HuH-7.5 (cell line): ENCODE data around the gene ALDOB.
A peak's percentile ranks its signal among the peaks of the same experiment; 100 is the strongest.
"Not testable (repeated sequence)": the region's sequence is repeated elsewhere in the genome, so short reads cannot be mapped to it uniquely, and the experiment has no call there.

Experiments
- DNase-seq: peaks from one replicate; pipeline ENCODE4 v3.0.0; 2011; ENCODE audit warnings: low spot score

Gene ALDOB

DNA sequence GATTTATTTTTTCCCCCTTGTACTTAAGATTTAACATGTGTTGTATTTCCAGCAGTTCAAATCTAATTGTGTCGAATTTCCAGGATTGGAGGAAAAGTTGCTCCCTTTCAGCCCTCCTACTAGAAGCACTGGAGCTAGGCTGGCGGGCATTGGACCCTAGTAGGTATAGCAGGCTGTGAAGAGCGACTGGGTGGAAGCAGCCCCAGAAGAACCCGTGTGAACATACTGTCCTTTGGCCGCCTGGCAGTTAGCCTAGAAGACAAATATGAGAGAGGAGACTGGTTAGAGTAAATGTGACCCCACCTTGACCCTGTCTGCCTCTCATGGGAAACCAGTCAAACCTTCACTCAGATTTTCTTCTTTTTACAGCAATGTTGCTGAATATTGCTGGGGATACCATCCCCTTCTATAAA lies 13.9 kb downstream of the ALDOB start:
- DNase-seq, result no peak

DNA sequence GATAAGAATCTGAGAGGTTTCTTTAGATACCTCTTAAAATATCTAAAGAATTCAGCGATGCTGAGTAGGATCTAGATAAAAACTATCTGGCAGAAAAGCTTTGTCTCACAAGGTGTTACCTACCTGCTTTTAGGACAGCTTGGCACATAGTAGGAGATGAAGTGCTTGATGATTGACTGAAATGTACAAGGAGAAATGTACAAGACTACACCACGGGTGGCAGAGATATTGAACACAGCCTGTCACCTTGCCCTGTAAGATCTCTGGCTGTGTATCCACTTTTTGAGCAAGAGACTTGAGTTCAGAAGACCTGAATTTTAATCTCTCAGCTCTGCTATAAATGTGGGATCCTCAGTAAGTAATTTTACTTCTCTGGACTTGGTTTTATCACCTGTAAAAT lies 15.7 kb downstream of the ALDOB start:
- no peak for DNase-seq

DNA sequence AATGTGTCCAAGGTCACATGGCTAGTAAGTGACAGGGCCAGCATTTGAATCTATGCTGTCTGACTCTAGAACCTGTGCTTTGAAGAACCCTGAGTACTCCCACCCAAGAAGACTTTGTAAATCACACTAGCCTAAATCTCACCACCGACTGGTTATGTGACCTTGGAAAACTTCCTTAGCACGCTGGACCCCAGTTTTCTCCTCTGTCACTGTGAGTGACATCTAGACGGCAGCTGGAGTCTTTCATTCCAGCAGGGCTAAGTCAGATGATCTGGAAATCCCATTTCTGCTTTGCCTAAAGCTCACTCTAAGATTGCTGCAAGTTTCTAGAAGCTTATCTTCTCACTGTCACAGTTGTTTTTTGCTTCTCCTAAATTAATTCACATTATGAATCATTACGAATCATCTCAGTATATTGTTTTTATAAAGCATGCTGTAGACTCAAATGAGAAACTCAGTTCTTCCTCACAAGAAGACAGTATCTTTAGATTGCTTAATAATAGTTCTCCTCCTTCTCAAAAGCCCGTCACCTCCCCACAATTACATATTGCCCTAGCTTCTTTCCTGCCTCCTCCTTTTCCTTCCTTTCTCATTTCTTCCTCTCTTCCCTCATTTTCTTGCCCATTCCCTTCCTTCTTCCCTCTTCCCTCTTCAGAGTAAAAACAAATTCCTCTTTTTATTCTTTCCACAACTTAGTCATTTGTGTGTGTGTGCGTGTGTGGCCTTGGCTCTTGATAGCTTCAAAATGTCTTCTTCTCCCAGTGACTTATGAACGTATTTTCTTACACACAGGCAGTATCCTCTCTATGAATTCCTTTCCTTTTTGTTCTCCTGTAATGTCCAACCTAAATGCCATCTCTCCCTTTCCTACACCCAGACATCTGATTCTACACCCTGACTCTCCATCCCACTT lies 16.8 kb downstream of the ALDOB start:
- DNase-seq, result no peak

- no peak for DNase-seq
Measured at GRCh38 chr9:101417977-101418376, 17.6 kb downstream of the ALDOB start.

- no peak for DNase-seq
Measured at GRCh38 chr9:101417389-101417788, 18.2 kb downstream of the ALDOB start.

GRCh38 chr9:101415578-101415977 lies 20.0 kb downstream of the ALDOB start:
- no peak for DNase-seq

GRCh38 chr9:101414839-101415238 lies 20.7 kb downstream of the ALDOB start:
- no peak for DNase-seq

DNA sequence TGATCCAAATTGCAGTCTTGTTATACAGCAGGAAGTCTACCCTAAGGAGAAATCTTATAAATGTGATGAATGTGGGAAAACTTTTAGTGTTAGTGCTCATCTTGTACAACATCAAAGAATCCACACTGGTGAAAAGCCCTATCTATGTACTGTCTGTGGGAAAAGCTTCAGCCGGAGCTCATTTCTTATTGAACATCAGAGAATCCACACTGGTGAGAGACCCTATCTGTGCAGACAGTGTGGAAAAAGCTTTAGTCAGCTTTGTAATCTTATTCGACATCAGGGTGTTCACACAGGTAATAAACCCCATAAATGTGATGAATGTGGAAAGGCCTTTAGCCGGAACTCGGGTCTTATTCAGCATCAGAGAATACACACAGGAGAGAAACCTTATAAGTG lies 26.5 kb downstream of the ALDOB start:
- DNase-seq, result no peak

- no peak for DNase-seq
Measured at GRCh38 chr9:101408374-101409078, 27.0 kb downstream of the ALDOB start.

DNA sequence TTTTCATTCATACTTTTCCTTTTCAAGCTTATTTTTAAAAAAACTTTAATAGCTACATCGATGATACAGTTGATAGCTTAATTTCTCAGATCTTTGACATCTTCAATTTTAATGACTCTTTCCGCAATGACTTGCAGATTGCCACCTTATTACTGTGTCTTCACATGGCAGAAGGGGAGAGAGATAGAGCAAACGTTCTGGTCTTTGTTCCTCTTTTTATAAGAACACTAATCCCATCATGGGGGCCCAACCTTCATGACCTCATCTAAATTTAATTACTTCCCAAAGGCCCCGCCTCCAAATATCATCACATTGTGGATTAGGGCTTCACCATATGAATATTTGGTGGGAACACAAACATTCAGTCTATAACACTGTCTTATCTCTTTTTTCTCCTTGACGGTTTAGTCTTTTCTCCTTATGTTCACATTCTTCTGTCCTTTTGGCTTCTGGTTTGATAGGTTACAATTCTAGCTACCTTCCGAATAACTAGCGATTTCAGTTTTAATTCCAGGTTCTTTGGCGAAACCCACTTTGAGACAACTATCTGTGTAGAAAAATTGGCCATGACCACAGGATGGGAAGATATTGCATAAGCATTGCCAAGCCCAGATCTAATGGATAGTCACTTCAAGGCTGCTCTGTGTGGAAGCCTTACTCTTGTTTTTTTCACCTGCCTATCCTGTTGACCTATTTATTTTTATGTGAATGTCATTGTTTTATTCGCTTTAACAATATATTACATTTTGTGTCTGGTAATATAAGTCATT lies 31.9 kb downstream of the ALDOB start:
- DNase-seq, result no peak

DNA sequence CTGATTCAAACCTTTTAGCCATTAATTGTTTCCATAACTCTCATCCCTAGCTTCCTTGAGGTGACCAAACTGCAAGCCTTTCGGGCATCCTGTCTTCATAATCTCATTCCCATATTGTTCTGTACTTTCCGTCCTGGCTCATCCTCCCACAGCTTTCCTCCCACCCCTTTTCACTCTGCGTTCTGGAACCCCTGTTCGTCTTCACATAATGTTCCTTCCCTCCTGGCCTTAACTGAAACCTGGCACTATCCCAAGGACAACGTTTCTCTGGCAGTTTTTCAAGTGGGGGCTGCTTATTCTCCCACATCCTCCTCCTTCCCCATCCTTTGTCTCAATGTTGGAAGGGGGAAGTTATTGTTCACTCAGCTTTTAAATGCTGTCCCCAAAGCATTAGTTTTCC lies 35.5 kb downstream of the ALDOB start:
- no peak for DNase-seq

DNA sequence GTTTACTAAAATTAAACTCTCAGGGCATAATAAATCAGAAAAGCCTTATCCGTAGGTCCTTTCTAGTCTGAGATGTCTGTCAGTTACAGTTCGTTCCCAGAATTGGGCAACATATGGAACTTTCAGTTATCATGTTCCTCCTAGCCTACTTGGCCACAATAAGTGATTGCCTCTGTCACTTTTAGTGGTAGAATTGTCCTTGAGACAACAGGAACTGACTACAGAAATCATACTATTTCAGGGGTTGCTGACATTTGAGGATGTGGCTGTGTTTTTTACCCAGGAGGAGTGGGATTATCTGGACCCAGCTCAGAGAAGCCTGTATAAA lies 36.0 kb downstream of the ALDOB start:
- DNase-seq, result no peak

DNA sequence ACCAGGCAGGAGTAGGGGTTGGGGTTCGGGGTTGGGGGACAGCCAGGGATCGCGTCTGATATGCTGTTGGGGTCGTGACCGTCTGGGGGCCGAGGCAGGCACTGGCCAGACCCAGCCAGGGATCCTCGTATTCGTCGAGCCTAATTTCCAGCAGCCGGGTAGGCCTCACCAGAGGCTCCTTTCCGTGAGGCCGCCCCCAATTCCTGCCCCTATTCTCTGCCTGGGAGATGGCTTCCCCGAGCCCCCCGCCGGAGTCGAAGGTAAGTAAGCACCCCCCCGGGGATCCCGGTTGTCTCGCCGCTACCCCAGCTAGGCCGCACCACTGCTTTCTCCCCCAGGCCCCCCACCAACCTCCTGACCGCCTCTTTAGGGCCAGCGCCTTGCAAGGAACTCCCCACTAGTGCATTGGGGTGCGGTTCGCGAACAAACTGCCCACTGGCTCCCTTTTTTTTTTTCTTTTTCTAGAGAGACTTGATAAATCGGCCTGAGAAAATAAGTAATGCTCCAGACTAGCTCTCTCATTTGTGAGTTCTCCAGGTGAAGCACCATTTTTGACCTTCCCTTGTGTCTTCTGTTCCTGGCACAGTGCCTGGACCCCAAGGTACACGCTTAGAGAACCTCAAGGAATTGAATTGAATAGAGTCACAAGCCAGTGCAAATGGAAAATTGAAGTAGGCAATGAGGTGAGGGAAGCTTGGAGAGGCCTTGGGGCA lies 36.5 kb downstream of the ALDOB start:
- no peak for DNase-seq

DNA sequence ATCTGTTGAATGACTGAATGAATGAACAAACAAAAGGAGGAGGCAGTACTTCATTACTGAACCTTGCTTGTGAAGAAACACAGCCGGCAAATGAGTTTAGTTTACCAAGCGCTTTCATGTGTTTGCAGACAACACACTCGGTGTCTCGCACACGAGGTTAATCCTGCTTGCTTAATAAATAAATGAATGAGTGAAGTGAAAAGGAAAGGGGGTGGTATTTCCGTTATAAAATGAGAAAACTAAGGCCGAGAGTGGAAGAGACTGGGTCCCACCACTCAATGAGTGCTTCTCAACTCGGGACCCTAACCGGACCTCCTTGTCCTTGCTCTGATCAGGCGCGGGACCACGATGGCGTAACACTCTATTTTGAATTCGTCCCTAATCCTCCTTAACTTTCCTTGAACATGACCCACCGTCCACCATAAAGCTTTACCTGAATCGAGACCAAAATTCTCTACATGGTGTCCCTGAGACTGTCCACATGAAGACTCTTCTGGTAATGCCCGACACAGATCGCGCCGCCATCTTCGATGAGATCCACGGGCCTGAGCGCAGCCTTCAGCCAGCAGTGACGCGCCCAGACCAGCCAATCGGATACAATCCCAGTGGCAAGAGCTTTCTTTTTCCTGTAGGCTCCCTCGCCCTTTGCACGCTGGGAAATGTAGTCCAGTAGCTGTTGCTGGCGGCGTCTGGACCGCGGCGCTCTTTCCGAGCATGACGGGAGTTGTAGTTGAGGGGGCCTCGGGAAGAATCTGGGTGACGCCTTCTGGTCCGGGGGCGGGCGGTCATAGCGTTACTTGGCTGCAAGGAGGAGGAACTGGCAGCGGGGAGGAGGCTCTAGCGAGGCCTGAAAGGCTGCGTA lies 37.3 kb downstream of the ALDOB start, which contains the start of the genes MRPL50 and ZNF189:
TSS of gene MRPL50 (minus strand) at position 551 of the 862 bp plus-strand sequence. CDS start at position 525, 26 bp downstream.
TSS of gene ZNF189 (plus strand) at position 784 of the 862 bp plus-strand sequence. CDS start 306 bp downstream, outside the sequence.
- peak; percentile 62 for DNase-seq

- DNase-seq, result no peak
Measured at GRCh38 chr9:101397746-101398067, 37.9 kb downstream of the ALDOB start.

DNA sequence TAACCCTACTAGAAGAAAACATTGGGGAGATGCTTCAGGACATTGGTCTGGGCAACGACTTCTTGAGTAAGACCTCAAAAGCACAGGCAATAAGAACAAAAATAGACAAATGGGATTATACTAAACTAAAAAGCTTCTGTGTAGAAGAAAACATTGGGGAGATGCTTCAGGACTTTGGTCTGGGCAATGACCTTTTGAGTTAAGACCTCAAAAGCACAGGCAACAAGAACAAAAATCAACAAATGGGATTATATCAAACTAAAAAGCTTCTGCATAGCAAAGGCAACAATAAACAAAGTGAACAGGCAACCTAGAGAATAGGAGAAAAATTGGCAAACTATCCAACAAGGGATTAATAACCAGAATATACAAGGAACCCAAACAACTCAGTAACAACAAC lies 40.9 kb downstream of the ALDOB start:
- no peak for DNase-seq

- no peak for DNase-seq
Measured at GRCh38 chr9:101393135-101393534, 42.4 kb downstream of the ALDOB start.

- no peak for DNase-seq
Measured at GRCh38 chr9:101388507-101388993, 47.0 kb downstream of the ALDOB start.

GRCh38 chr9:101387871-101388506 lies 47.6 kb downstream of the ALDOB start:
- DNase-seq, result no peak

DNA sequence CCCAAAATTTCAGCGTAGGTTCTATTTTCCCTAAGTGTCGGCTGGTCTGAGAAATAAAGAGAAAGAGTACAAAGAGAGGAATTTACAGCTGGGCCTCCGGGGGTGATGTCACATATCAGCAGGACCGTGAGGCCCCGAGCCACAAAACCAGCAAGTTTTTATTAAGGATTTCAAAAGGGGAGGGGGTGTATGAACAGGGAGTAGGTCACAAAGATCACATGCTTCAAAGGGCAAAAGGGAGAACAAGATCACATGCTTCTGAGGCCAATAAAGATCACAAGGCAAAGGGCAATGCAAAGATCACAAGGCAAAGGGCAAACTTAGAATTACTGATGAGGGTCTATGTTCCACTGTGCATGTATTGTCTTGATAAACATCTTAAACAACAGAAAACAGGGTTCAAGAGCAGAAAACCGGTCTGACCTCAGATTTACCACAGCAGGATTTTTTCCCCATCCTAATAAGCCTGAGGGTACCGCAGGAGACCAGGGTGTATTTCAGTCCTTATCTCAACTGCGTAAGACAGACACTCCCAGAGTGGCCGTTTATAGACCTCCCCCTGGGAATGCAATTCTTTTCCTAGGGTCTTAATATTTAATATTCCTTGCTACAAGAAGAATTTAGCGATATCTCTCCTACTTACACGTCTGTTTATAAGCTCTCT lies 50.6 kb downstream of the ALDOB start, which contains the start of gene BAAT:
TSS of gene BAAT (minus strand) at position 134 of the 664 bp plus-strand sequence. CDS start 13,602 bp downstream, outside the sequence.
- DNase-seq, result not testable (repeated sequence)
